PC-3 (cell line): ENCODE results near the gene NTN3. TPM values are rescaled to one million over a fixed set of nuclear protein-coding genes. Genes with fewer than 3 reads are reported as not detected.

Experiments used
- ATAC-seq: fragments of 200-7000 bp; cut with Tn5 transposase; 2 replicates; pipeline ENCODE4 v1.9.1; 2020; ENCODE audit warnings: mild to moderate bottlenecking, moderate library complexity
- BruUV-seq: library from RNA; stranded (reverse); fragments of 400-500 nt; replicated peaks from 2 replicates; lab custom pipeline; 2021; lab: Mats Ljungman, UMichigan
- CTCF ChIA-PET: fragments of 300-600 bp; sonication (Branson Sonifier 250); formaldehyde crosslinking; loops from one replicate; lab custom pipeline; 2022; ENCODE audit warnings: antibody characterized with exemption; lab: Charles Lee
- POLR2A ChIA-PET: fragments of 300-600 bp; sonication (Branson Sonifier 250); formaldehyde crosslinking; loops from one replicate; lab custom pipeline; 2022; ENCODE audit warnings: antibody characterized with exemption; ENCODE audit not compliant: unreplicated experiment; lab: Charles Lee
- DNase-seq: peaks from one replicate; pipeline ENCODE4 v3.0.0-alpha.2; 2015
- H2AFZ ChIP-seq: fragments of 300-600 bp; sonication (generic); 2 replicates; pipeline ENCODE4 v1.6.0; 2016; ENCODE audit warnings: antibody characterized with exemption, low read length
- H3F3A ChIP-seq: fragments of 300-600 bp; sonication (generic); one replicate; pipeline ENCODE4 v1.6.0; 2017; ENCODE audit warnings: antibody characterized with exemption, low read length, control low read depth, mild to moderate bottlenecking; ENCODE audit not compliant: unreplicated experiment
- H3K27ac ChIP-seq: fragments of 300-600 bp; sonication (generic); 2 replicates; pipeline ENCODE4 v1.5.1; 2016; ENCODE audit warnings: mild to moderate bottlenecking, low read length
- H3K27me3 ChIP-seq: fragments of 300-600 bp; sonication (generic); 2 replicates; pipeline ENCODE4 v1.6.1; 2016; ENCODE audit warnings: low read length, mixed read lengths
- H3K36me3 ChIP-seq: fragments of 300-600 bp; sonication (generic); 2 replicates; pipeline ENCODE4 v1.6.1; 2016; ENCODE audit warnings: low read depth, mixed run types, low read length, mixed read lengths
- H3K4me1 ChIP-seq: fragments of 300-600 bp; sonication (generic); 2 replicates; pipeline ENCODE4 v1.5.1; 2016; ENCODE audit warnings: low read length; ENCODE audit not compliant: insufficient read depth
- H3K4me2 ChIP-seq: fragments of 300-600 bp; sonication (generic); 2 replicates; pipeline ENCODE4 v1.6.0; 2016; ENCODE audit warnings: low read length
- H3K4me3 ChIP-seq: fragments of 300-600 bp; sonication (generic); 2 replicates; pipeline ENCODE4 v1.5.1; 2016; ENCODE audit warnings: mild to moderate bottlenecking, low read length, mixed read lengths
- H3K79me2 ChIP-seq: fragments of 300-600 bp; sonication (generic); 2 replicates; pipeline ENCODE4 v1.6.1; 2017; ENCODE audit warnings: low read length, mixed read lengths
- H3K9ac ChIP-seq: fragments of 300-600 bp; sonication (generic); 2 replicates; pipeline ENCODE4 v1.6.0; 2016; ENCODE audit warnings: mild to moderate bottlenecking, low read length
- H3K9me2 ChIP-seq: fragments of 300-600 bp; sonication (generic); replicated peaks from 2 replicates; pipeline ENCODE4 v1.6.1; 2016; ENCODE audit warnings: mixed run types, low read length, mixed read lengths
- H3K9me3 ChIP-seq: fragments of 300-600 bp; sonication (generic); 2 replicates; pipeline ENCODE4 v1.6.1; 2016; ENCODE audit warnings: low read length, mixed read lengths
- H4K20me1 ChIP-seq: fragments of 300-600 bp; sonication (generic); 2 replicates; pipeline ENCODE4 v1.6.1; 2016; ENCODE audit warnings: low read length, mixed read lengths
- EZH2 ChIP-seq: fragments of 300-600 bp; sonication (generic); IDR thresholded peaks from one replicate; pipeline ENCODE4 v1.6.1; 2017; ENCODE audit warnings: antibody characterized with exemption, mild to moderate bottlenecking, low read length; ENCODE audit not compliant: unreplicated experiment
- EZH2phosphoT487 ChIP-seq: fragments of 300-600 bp; sonication (generic); IDR thresholded peaks from 2 replicates; pipeline ENCODE4 v1.6.1; 2018; ENCODE audit warnings: mild to moderate bottlenecking, antibody characterized with exemption, low read length, borderline replicate concordance
- intact Hi-C: fragments of 100-400 bp; cut with micrococcal nuclease; formaldehyde crosslinking; loops from 2 replicates; pipeline ENCODE4 v1.9.0; 2023
- total RNA-seq: library from RNA; depleted of rRNA; stranded (reverse); fragments of >200 nt; gene quantifications from 2 replicates; pipeline ENCODE4 v1.2.3, GENCODE V29; 2014
- TF ChIP-seq, protein P1 (sequence below): fragments of 300-600 bp; sonication (generic); conservative IDR thresholded peaks from 2 replicates; pipeline ENCODE4 v1.5.1; 2017; ENCODE audit warnings: antibody characterized with exemption, low read depth, mild to moderate bottlenecking, low read length

NTN3 gene
- total RNA-seq, 1 experiment from 2014 or later: not detected

DNA sequence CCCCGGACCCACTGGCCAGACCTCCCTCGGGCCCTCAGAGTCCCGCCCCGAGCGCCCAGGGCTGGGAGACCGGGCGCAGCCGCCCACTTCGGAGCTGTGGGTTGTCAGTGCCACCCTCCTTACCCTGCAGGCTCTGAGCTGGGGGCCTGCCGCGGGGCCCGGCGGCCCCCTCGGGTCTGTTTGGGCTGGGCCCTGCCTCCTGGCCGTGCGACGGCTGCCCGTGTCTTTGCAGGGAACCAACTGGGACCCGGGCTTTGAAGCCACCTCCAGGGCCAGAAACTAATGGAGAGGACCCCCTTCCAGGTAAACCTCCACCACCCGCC lies 10.7 kb upstream of the NTN3 start:
- H3K79me2 ChIP-seq: peaks cover 14% of the 10 kb centered on the region
- H3K9me2 ChIP-seq: no peaks in the 10 kb centered on the region
- H3K4me3 ChIP-seq: peak overlapping the region; percentile 74
- H2AFZ ChIP-seq: peak overlapping the region; percentile 82
- H3K27me3 ChIP-seq: no peaks in the 10 kb centered on the region
- H3F3A ChIP-seq: no peaks in the 10 kb centered on the region
- peaks cover 14% of the 10 kb centered on the region for H3K4me1 ChIP-seq
- DNase-seq (no peak), ATAC-seq (no peak)
- intact Hi-C loops: no loop called here
- H3K9ac ChIP-seq: peak overlapping the region; percentile 74
- H3K27ac ChIP-seq: no peak overlapping the region
- H4K20me1 ChIP-seq: no peaks in the 10 kb centered on the region
- ChIA-PET POLR2A (no interaction called here), CTCF (no interaction called here)
- H3K9me3 ChIP-seq: no peaks in the 10 kb centered on the region
- peak overlapping the region; percentile 95 for H3K4me2 ChIP-seq
- no TSS peak for BruUV-seq
- no peak for TF ChIP-seq EZH2phosphoT487
- no peak for TF ChIP-seq EZH2
- TF ChIP-seq, protein P1, sequence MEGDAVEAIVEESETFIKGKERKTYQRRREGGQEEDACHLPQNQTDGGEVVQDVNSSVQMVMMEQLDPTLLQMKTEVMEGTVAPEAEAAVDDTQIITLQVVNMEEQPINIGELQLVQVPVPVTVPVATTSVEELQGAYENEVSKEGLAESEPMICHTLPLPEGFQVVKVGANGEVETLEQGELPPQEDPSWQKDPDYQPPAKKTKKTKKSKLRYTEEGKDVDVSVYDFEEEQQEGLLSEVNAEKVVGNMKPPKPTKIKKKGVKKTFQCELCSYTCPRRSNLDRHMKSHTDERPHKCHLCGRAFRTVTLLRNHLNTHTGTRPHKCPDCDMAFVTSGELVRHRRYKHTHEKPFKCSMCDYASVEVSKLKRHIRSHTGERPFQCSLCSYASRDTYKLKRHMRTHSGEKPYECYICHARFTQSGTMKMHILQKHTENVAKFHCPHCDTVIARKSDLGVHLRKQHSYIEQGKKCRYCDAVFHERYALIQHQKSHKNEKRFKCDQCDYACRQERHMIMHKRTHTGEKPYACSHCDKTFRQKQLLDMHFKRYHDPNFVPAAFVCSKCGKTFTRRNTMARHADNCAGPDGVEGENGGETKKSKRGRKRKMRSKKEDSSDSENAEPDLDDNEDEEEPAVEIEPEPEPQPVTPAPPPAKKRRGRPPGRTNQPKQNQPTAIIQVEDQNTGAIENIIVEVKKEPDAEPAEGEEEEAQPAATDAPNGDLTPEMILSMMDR: no peak
- no peaks in the 10 kb centered on the region for H3K36me3 ChIP-seq

DNA sequence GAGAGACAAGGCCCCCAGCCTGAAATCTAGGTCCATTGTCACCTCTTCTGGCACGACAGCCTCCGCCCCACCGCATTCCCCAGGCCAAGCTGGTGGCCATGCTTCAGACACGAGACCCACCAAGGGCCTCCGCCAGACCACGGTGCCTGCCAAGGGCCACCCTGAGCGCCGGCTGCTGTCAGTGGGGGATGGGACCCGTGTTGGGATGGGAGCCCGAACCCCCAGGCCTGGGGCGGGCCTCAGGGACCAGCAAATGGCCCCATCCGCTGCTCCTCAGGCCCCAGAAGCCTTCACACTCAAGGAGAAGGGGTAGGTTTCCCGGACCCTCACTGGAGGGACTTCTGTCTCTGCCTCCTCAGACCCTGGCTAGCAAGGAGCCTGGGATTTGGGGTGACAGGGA lies 10.2 kb upstream of the NTN3 start:
- H3K36me3 ChIP-seq: no peaks in the 10 kb centered on the region
- no peak overlapping the region for H2AFZ ChIP-seq
- CTCF ChIA-PET: no interaction called here
- POLR2A ChIA-PET: no interaction called here
- H3F3A ChIP-seq: no peaks in the 10 kb centered on the region
- ATAC-seq: no peak
- peaks cover 14% of the 10 kb centered on the region for H3K4me1 ChIP-seq
- H3K4me2 ChIP-seq: peak overlapping the region; percentile 95
- intact Hi-C loops: no loop called here
- no peak overlapping the region for H3K27ac ChIP-seq
- no peak for DNase-seq
- H3K9me3 ChIP-seq: no peaks in the 10 kb centered on the region
- H3K4me3 ChIP-seq: peak overlapping the region; percentile 74
- TF ChIP-seq EZH2phosphoT487 (no peak), EZH2 (no peak)
- TF ChIP-seq, protein P1: no peak
- peak overlapping the region; percentile 74; the same call in 1 of the 2 replicates for H3K9ac ChIP-seq
- H3K27me3 ChIP-seq: no peaks in the 10 kb centered on the region
- peaks cover 14% of the 10 kb centered on the region for H3K79me2 ChIP-seq
- no peaks in the 10 kb centered on the region for H4K20me1 ChIP-seq
- no peaks in the 10 kb centered on the region for H3K9me2 ChIP-seq
- BruUV-seq: no TSS peak

DNA sequence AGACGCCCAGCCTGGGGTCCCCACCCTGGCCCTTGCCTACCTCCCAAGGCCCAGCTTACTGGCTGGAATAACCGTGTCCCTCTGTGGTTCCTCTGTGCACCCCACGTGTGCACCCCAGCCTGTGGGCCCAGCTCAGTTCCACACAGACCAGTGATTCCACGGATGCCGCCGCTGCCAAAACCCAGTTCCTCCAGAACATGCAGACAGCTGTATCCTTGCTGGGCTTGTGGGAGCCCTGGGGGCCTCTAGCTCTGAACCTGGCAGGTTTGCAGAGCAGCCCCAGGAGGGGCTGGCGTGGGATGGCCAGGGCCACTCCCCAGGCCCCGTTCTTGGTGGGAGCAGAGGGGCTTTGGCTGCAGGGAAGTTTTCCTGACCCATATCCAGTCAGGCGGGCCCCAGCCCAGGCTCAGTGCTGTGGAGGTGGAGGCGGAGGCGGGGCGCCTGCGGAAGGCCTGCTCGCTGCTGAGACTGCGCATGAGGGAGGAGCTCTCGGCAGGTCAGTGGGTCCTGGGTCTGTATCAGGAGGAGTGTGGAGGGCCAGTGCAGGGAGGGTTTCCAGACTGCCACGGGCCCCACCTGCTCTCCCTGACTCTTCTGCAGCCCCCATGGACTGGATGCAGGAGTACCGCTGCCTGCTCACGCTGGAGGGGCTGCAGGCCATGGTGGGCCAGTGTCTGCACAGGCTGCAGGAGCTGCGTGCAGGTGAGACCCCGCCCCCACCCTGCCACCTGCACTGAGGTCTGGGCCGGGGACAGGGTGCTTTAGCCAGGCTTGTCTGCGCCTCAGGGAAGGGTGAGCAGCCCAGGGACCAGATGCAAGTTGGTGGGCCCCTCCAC lies 8.8 kb upstream of the NTN3 start:
- no peaks in the 10 kb centered on the region for H4K20me1 ChIP-seq
- H3K79me2 ChIP-seq: peaks cover 14% of the 10 kb centered on the region
- H3K9ac ChIP-seq: no peak overlapping the region
- TF ChIP-seq EZH2phosphoT487 (no peak), EZH2 (no peak)
- TF ChIP-seq, protein P1: no peak
- ATAC-seq (no peak), DNase-seq (no peak)
- no peaks in the 10 kb centered on the region for H3F3A ChIP-seq
- ChIA-PET POLR2A (no interaction called here), CTCF (no interaction called here)
- intact Hi-C loops: no loop called here
- H3K9me2 ChIP-seq: no peaks in the 10 kb centered on the region
- H3K4me1 ChIP-seq: peaks cover 14% of the 10 kb centered on the region
- no peaks in the 10 kb centered on the region for H3K36me3 ChIP-seq
- no TSS peak for BruUV-seq
- H3K27me3 ChIP-seq: no peaks in the 10 kb centered on the region
- H3K27ac ChIP-seq: no peak overlapping the region
- H3K4me3 ChIP-seq: no peak overlapping the region
- no peak overlapping the region for H2AFZ ChIP-seq
- no peak overlapping the region for H3K4me2 ChIP-seq
- H3K9me3 ChIP-seq: no peaks in the 10 kb centered on the region
